SU-DHL-6 (cell line): ENCODE measurements around the gene ERMP1.
"Not testable (repeated sequence)": the region's sequence is repeated elsewhere in the genome, so short reads cannot be mapped to it uniquely, and the experiment has no call there.

Experiments used
- H2AFZ ChIP-seq: fragments of 200-600 bp; sonication (generic); 2 replicates; pipeline ENCODE4 v1.6.1; 2014; ENCODE audit warnings: low read depth, mild to moderate bottlenecking, moderate library complexity, mixed read lengths, antibody characterized with exemption, low read length; ENCODE audit not compliant: severe bottlenecking
- H3F3A ChIP-seq: fragments of 200-600 bp; shearing (Covaris generic); 2 replicates; pipeline ENCODE4 v1.6.0; 2016; ENCODE audit warnings: antibody characterized with exemption, mild to moderate bottlenecking; ENCODE audit not compliant: insufficient read depth
- H3K27ac ChIP-seq: fragments of 200-600 bp; sonication (generic); 2 replicates; pipeline ENCODE4 v1.5.1; 2016; ENCODE audit warnings: low read depth, mild to moderate bottlenecking, low read length, moderate library complexity, mixed read lengths
- H3K27me3 ChIP-seq: fragments of 200-600 bp; sonication (generic), shearing (Covaris generic); 2 replicates; pipeline ENCODE4 v1.6.0; 2014; ENCODE audit warnings: mild to moderate bottlenecking, low read length
- H3K36me3 ChIP-seq: fragments of 200-600 bp; sonication (generic); 2 replicates; pipeline ENCODE4 v1.6.1; 2014; ENCODE audit warnings: mild to moderate bottlenecking, low read length, mixed read lengths
- H3K4me2 ChIP-seq: fragments of 300-600, 200-600 bp; shearing (Covaris generic), sonication (generic); 2 replicates; pipeline ENCODE4 v1.6.0; 2014; ENCODE audit warnings: low read length, low read depth, mild to moderate bottlenecking; ENCODE audit not compliant: poor library complexity, severe bottlenecking
- H3K4me3 ChIP-seq: fragments of 200-600 bp; sonication (generic); 2 replicates; pipeline ENCODE4 v1.5.1; 2014; ENCODE audit warnings: antibody characterized with exemption, low read length, mild to moderate bottlenecking, mixed read lengths; ENCODE audit not compliant: insufficient read depth, poor library complexity, severe bottlenecking
- H3K79me2 ChIP-seq: fragments of 200-600 bp; sonication (generic); 2 replicates; pipeline ENCODE4 v1.6.1; 2014; ENCODE audit warnings: mild to moderate bottlenecking, low read length, moderate library complexity; ENCODE audit not compliant: insufficient read depth
- H3K9ac ChIP-seq: fragments of 200-600 bp; sonication (generic); 2 replicates; pipeline ENCODE4 v1.7.0; 2014; ENCODE audit warnings: mild to moderate bottlenecking, low read length
- H3K9me2 ChIP-seq: fragments of 200-600 bp; sonication (generic); replicated peaks from 2 replicates; pipeline ENCODE4 v1.6.1; 2014; ENCODE audit warnings: low read length; ENCODE audit not compliant: insufficient read depth
- H3K9me3 ChIP-seq: fragments of 200-600 bp; sonication (generic); 2 replicates; pipeline ENCODE4 v1.6.1; 2014; ENCODE audit warnings: low read length, mixed read lengths; ENCODE audit not compliant: insufficient read depth
- H4K20me1 ChIP-seq: fragments of 200-600 bp; sonication (generic); 2 replicates; pipeline ENCODE4 v1.6.1; 2014; ENCODE audit warnings: low read depth, mild to moderate bottlenecking, antibody characterized with exemption, low read length, moderate library complexity, mixed read lengths
- EZH2phosphoT487 ChIP-seq: fragments of 200-600 bp; sonication (generic), shearing (Covaris generic); conservative IDR thresholded peaks from 2 replicates; pipeline ENCODE4 v1.6.1; 2018; ENCODE audit warnings: mild to moderate bottlenecking, antibody characterized with exemption, low read length, moderate library complexity, mixed read lengths
- TF ChIP-seq, protein P1 (sequence below): fragments of 200-600 bp; sonication (generic); IDR thresholded peaks from one replicate; pipeline ENCODE4 v1.5.1; 2017; ENCODE audit warnings: antibody characterized with exemption, mild to moderate bottlenecking, low read length, moderate library complexity; ENCODE audit not compliant: insufficient read depth, poor library complexity, severe bottlenecking

Gene ERMP1

DNA sequence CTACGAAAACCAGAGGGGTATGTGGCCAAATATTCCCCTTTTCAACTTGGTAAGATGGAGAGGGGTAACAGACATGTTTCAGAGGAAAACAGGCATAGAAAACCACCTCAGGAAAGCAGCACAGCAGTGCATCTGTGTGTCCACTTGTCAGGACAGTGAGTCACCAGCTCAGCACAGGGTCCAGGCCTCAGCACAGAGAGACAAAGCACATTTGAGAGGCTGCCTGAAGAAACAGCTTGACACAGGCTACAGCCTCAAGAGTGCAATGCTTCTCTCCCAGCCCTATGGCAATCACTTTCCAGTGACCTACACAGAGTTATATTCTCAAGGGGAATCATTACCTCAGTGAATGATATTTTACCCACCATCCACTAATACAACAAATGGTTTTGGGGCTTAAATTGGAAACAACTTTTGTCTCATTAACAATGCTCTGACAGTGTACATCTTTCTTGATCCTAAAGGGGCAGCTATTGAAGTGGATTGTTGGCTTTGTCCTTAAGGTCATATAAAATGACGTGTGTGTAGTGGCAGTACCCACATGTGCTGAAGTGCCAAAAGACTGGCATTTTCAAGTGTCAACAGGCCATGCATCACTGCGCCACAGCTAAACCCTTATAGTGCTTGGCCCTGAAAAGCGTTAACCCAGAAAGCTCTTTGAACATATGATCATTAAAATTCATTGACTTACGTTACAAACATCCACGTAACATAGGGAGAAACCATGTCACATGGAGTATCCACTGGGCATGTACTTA, 46.4 kb downstream of the ERMP1 start:
- Histone ChIP-seq H2AFZ (no peak overlapping the region), H3K79me2 (no peaks in the 10 kb centered on the region), H3K27ac (no peak overlapping the region), H3F3A (peaks cover 4% of the 10 kb centered on the region; the same call in 1 of the 2 replicates), H3K9me2 (no peaks in the 10 kb centered on the region), H3K36me3 (peaks cover 14% of the 10 kb centered on the region; the same call in 1 of the 2 replicates), H3K9me3 (no peaks in the 10 kb centered on the region), H3K27me3 (no peaks in the 10 kb centered on the region), H4K20me1 (no peaks in the 10 kb centered on the region), H3K9ac (no peak overlapping the region), H3K4me3 (no peak overlapping the region), H3K4me2 (no peak overlapping the region)
- no peak for TF ChIP-seq EZH2phosphoT487
- TF ChIP-seq, protein P1, sequence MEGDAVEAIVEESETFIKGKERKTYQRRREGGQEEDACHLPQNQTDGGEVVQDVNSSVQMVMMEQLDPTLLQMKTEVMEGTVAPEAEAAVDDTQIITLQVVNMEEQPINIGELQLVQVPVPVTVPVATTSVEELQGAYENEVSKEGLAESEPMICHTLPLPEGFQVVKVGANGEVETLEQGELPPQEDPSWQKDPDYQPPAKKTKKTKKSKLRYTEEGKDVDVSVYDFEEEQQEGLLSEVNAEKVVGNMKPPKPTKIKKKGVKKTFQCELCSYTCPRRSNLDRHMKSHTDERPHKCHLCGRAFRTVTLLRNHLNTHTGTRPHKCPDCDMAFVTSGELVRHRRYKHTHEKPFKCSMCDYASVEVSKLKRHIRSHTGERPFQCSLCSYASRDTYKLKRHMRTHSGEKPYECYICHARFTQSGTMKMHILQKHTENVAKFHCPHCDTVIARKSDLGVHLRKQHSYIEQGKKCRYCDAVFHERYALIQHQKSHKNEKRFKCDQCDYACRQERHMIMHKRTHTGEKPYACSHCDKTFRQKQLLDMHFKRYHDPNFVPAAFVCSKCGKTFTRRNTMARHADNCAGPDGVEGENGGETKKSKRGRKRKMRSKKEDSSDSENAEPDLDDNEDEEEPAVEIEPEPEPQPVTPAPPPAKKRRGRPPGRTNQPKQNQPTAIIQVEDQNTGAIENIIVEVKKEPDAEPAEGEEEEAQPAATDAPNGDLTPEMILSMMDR: no peak

DNA sequence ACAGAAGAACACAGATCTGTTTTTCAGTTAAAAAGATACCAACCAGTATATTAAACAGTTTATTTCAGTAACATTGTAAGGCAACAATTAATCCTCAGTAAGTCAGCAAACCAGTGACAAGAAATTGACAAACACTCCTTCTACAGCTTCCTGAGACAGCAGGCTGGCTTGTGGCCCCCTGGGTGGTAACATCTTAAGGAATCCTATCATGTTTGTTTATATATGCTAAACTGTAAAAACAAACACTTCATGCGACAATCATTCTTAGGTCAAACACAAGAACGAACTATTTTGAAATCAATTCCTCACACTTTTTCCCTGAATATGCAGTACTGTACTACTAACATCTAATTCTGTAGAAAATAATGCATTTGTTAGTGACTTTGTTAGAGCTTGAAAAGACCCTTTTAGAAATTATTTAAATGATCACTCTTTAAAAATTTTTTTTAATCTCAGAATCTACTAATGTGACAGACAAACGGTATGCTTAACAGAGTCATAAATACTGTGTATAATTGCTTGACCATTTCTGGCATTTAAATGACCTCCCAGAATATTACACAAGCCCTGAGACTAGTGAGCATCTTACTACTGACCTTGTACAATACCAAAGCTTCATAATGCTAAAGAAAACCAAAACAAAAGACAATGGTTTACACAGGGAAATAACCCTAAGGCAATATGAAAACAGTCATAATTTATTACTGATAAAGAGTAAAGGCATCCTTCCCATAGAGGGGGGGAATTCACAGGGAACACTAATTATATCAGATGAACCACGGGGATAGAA, 48.2 kb downstream of the ERMP1 start:
- H3K79me2 ChIP-seq: peaks cover 5% of the 10 kb centered on the region; the same call in 1 of the 2 replicates
- H3K4me2 ChIP-seq: no peak overlapping the region
- no peaks in the 10 kb centered on the region for H3K9me2 ChIP-seq
- TF ChIP-seq EZH2phosphoT487: no peak
- TF ChIP-seq, protein P1: no peak
- H3K27ac ChIP-seq: no peak overlapping the region
- H3K4me3 ChIP-seq: no peak overlapping the region
- H3K27me3 ChIP-seq: no peaks in the 10 kb centered on the region
- no peak overlapping the region for H3K9ac ChIP-seq
- peaks cover 4% of the 10 kb centered on the region; the same call in 1 of the 2 replicates for H3F3A ChIP-seq
- no peaks in the 10 kb centered on the region for H4K20me1 ChIP-seq
- H3K9me3 ChIP-seq: no peaks in the 10 kb centered on the region
- H2AFZ ChIP-seq: no peak overlapping the region
- H3K36me3 ChIP-seq: peaks cover 17% of the 10 kb centered on the region; the same call in 1 of the 2 replicates

DNA sequence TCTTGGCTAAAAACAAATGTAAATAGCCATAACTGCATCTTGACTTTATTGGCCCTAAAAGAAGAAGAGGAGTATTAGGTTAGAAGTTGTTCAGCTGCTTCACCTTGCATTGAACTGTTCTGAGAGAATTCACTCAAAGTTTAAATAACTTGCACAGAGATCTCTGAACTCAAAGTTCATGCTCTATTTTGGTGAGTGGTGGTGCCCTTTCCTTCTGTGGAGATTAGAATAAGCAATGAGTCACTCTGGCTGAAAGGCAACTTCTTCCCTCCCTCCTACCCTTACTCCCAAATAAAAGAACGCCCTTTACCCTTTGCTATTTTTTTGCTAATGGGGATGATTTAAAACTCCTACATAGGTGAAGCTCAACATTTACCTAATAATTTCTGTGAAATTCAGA, 48.9 kb downstream of the ERMP1 start:
- H3K36me3 ChIP-seq: peaks cover 20% of the 10 kb centered on the region; the same call in 1 of the 2 replicates
- peaks cover 6% of the 10 kb centered on the region; the same call in 1 of the 2 replicates for H3K79me2 ChIP-seq

DNA sequence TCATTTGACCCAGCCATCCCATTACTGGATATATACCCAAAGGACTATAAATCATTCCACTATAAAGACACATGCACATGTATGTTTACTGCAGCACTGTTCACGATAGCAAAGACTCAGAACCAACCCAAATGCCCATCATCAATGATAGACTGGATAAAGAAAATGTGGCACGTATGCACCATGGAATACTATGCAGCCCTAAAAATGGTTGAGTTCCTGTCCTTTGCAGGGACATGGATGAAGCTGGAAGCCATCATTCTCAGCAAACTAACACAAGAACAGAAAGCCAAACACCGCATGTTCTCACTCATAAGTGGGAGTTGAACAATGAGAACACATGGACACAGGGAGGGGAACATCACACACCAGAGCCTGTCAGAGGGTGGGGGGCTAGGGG, 49.5 kb downstream of the ERMP1 start:
- H2AFZ ChIP-seq, H3K9me2 ChIP-seq, H3K4me3 ChIP-seq, H4K20me1 ChIP-seq, H3K9ac ChIP-seq, H3K27ac ChIP-seq, H3K4me2 ChIP-seq, H3F3A ChIP-seq, H3K79me2 ChIP-seq, H3K9me3 ChIP-seq, H3K27me3 ChIP-seq: not testable (repeated sequence)
- peaks cover 25% of the 10 kb centered on the region for H3K36me3 ChIP-seq

More for the DNA sequence above, 48.9 kb downstream of the ERMP1 start:
- Histone ChIP-seq H3K9me2 (no peaks in the 10 kb centered on the region), H3K9ac (no peak overlapping the region), H4K20me1 (no peaks in the 10 kb centered on the region), H2AFZ (no peak overlapping the region), H3K9me3 (no peaks in the 10 kb centered on the region), H3K4me3 (no peak overlapping the region), H3F3A (peaks cover 4% of the 10 kb centered on the region; the same call in 1 of the 2 replicates), H3K27ac (no peak overlapping the region), H3K27me3 (no peaks in the 10 kb centered on the region), H3K4me2 (no peak overlapping the region)
- TF ChIP-seq, protein P1: no peak
- no peak for TF ChIP-seq EZH2phosphoT487

DNA sequence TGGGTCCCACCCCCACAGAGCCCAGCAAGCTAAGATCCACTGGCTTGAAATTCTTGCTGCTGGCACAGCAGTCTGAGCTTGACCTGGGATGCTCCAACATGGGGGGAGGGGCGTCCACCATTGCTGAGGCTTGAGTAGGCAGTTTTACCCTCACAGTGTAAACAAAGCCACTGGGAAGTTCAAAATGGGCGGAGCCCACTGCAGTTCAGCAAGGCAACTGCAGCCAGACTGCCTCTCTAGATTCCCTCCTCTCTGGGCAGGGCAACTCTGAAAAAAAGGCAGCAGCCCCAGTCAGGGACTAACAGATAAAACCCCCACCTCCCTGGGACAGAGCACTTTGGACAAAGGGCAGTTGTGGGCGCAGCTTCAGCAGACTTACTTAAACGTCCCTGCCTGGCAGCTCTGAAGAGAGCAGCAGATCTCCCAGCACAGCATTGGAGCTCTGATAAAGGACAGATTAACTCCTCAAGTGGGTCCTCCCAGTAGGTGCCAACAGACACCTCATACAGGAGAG, 53.2 kb downstream of the ERMP1 start:
- H3K36me3 ChIP-seq: peaks cover 56% of the 10 kb centered on the region
- H3F3A ChIP-seq, H3K27me3 ChIP-seq, H2AFZ ChIP-seq, H3K27ac ChIP-seq, H3K9me2 ChIP-seq, H3K9me3 ChIP-seq, H3K4me2 ChIP-seq, H4K20me1 ChIP-seq, H3K79me2 ChIP-seq, H3K9ac ChIP-seq, H3K4me3 ChIP-seq: not testable (repeated sequence)
